ENCODE data around the gene BCKDK. TPM values are rescaled to one million over a fixed set of nuclear protein-coding genes. Genes with fewer than 3 reads are reported as not detected.

BCKDK gene
- total RNA-seq, 1 donor from 2014 or later = 33.3 TPM

- no peak for ATAC-seq
- no peak overlapping the region for H3K4me3 ChIP-seq
- DNase-seq = no peak
- no peaks in the 10 kb centered on the region for H3K27me3 ChIP-seq
- H3K4me1 ChIP-seq = peaks cover 9% of the 10 kb centered on the region
- no peak overlapping the region for H3K27ac ChIP-seq
- peaks cover 69% of the 10 kb centered on the region for H3K36me3 ChIP-seq
- TF ChIP-seq CTCF (IDR thresholded peaks at IDR 0.05) = no peak
- intact Hi-C loops (cut with DNase I) = no loop called here
- H3K9me3 ChIP-seq = no peaks in the 10 kb centered on the region
These were observed 29.4 kb upstream of the BCKDK start for GRCh38 chr16:31078597-31079341.

- no peak overlapping the region for H3K4me3 ChIP-seq
- H3K36me3 ChIP-seq = peaks cover 73% of the 10 kb centered on the region
- DNase-seq = no peak
- no peaks in the 10 kb centered on the region for H3K27me3 ChIP-seq
- intact Hi-C loops (cut with DNase I) = no loop called here
- no peak overlapping the region for H3K27ac ChIP-seq
- TF ChIP-seq CTCF (IDR thresholded peaks at IDR 0.05) = no peak
- no peak for ATAC-seq
- H3K9me3 ChIP-seq = no peaks in the 10 kb centered on the region
- peaks cover 9% of the 10 kb centered on the region for H3K4me1 ChIP-seq
These were observed 28.7 kb upstream of the BCKDK start for GRCh38 chr16:31079342-31079944.

- H3K27me3 ChIP-seq = no peaks in the 10 kb centered on the region
- intact Hi-C loops (cut with DNase I) = no loop called here
- H3K36me3 ChIP-seq = peaks cover 73% of the 10 kb centered on the region
- TF ChIP-seq CTCF (IDR thresholded peaks at IDR 0.05) = no peak
- DNase-seq (no peak), ATAC-seq (no peak)
- H3K4me3 ChIP-seq = no peak overlapping the region
- no peak overlapping the region for H3K27ac ChIP-seq
- H3K9me3 ChIP-seq = no peaks in the 10 kb centered on the region
- H3K4me1 ChIP-seq = peaks cover 5% of the 10 kb centered on the region
These were observed 28.1 kb upstream of the BCKDK start for GRCh38 chr16:31080035-31080629.

- H3K4me3 ChIP-seq = no peak overlapping the region
- no peaks in the 10 kb centered on the region for H3K9me3 ChIP-seq
- TF ChIP-seq CTCF (IDR thresholded peaks at IDR 0.05) = no peak
- no peaks in the 10 kb centered on the region for H3K27me3 ChIP-seq
- intact Hi-C loops (cut with DNase I) = no loop called here
- peaks cover 73% of the 10 kb centered on the region for H3K36me3 ChIP-seq
- no peak for DNase-seq
- ATAC-seq = no peak
- no peak overlapping the region for H3K27ac ChIP-seq
- H3K4me1 ChIP-seq = no peaks in the 10 kb centered on the region
These were observed 27.3 kb upstream of the BCKDK start for GRCh38 chr16:31080756-31081419.

- H3K27ac ChIP-seq = no peak overlapping the region
- no peak for TF ChIP-seq CTCF (IDR thresholded peaks at IDR 0.05)
- no peak for DNase-seq
- intact Hi-C loops (cut with DNase I) = no loop called here
- no peaks in the 10 kb centered on the region for H3K27me3 ChIP-seq
- no peak for ATAC-seq
- H3K4me3 ChIP-seq = no peak overlapping the region
- peaks cover 68% of the 10 kb centered on the region for H3K36me3 ChIP-seq
- no peaks in the 10 kb centered on the region for H3K4me1 ChIP-seq
- H3K9me3 ChIP-seq = no peaks in the 10 kb centered on the region
These were observed 26.5 kb upstream of the BCKDK start for GRCh38 chr16:31081428-31082351.

Data from upper lobe of right lung (tissue), 1 donor.